ENCODE data around the gene SCGB2B2.
"Not testable (repeated sequence)": the region's sequence is repeated elsewhere in the genome, so short reads cannot be mapped to it uniquely, and the experiment has no call there.

Gene SCGB2B2

DNA sequence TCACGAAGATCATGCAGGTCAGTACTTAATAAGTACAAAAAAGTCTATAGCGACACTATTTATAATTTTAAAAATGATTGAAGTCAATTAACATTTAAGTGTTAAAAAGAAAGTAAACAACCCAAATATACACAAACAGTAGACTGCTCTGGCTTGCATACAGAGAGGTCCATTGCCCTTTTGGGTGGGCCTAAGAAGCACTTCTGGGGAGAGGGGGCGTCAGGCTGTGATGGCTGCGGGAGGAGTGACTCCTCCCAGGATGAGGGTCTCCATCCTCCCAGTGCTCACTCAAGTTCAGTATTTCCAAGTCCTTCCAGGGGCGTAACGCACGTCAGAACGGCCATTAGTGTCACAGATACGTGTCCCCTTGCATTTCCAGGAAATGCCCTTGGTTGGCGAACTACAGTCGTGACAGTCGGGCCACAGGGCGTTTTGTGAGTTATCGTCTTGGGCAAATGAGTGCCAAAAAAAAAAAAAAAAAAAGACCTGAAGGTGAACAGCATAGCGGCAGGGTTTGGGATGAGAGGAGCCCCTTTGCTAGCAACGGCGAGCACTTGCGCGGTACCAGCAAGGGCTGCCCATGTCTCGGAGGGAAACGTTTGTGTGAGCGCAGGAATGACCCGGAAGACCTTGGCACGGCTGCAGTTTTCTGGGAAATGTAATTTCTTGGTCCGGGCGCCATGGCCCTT is at the start of gene SCGB2B2:
Gene SCGB2B2 (minus strand): TSS at position 463 of the 689 bp plus-strand sequence. CDS start 82,596 bp downstream, outside the sequence.
- peak; percentile 93 for DNase-seq (ENCODE audit: low spot score)

DNA sequence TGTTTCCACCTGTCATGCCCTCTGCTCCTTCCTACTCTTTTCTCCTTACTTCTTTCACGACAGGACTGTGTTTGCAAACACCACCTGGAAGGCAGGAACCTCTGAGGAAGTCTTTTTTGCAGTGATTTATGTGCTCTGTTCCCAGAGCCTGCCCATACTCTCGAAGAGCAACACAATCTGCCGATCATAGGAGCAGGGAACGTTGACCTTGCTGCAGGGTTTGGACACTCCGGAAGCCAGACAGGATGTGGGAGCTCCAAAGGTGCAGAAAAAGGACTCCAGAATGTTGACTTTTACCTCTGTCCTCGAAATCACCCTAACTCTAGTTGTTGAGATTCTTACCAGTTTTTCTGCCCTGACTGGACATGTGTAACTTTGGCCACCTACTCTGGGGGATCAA is 48.4 kb upstream of the SCGB2B2 start:
- no peak for DNase-seq (ENCODE audit: low spot score)

GRCh38 chr19:34722353-34722752 is 45.4 kb upstream of the SCGB2B2 start:
- DNase-seq (ENCODE audit: low spot score) = no peak

- no peak for DNase-seq (ENCODE audit: low spot score)
Measured at GRCh38 chr19:34715357-34715756, 38.4 kb upstream of the SCGB2B2 start.

DNA sequence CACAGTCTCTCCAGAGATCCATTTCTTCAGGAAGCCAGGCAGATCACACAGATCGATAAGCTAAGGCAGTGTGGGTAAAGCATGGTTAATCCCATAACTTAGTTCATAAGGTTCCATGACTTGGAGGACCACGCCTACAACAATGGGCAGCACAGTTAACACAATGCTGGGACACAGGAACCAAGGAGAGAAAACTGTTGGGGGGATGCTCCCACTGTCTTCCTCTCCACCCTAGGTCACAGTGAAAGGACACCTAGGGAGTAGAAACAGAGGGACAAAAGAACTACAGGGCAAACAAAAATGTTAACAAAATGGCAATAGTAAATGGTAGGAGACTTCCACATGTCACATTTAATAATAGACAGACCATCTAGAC is 36.3 kb upstream of the SCGB2B2 start:
- DNase-seq (ENCODE audit: low spot score) = no peak

DNA sequence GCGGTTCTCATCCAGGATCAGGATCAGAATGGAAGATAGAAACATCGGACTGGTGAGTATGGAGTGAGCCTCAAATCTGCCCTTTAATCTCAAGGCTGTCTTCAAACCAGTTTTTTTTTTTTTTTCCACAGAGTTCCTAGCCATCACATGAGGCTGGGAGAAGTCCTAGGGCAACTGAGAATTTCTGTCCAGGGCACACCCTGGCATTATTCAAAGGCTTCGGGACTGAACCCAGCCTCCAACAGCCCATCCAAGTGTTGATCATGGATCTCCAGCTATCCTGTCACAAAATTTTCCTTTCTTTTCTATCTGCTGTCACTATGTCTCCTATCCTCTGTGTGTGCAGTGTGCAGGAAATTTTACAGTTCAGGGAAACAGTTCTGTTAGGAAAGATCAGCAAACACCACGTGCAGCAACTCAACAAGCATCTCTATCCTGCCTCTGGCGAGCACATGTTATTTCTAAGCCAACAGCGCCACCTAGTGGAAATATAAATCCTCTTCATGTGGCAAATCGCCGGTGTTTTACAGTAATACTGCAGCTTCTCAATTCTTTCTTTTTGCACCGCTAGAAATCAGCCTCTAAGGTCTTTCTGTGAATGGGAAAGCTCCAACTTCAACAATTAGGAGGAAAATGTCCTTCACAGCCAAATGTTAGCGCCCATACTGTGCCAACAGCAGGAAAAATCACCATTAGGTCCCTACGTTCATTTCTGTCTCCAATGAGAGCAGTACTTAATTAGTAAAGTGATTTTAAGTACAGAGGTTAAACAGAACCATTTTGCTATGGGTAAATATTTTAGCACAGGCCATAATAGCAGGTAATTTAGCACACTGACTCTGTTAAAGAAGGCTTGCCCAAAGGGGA is 35.7 kb upstream of the SCGB2B2 start:
- peak; percentile 83 for DNase-seq (ENCODE audit: low spot score)

DNA sequence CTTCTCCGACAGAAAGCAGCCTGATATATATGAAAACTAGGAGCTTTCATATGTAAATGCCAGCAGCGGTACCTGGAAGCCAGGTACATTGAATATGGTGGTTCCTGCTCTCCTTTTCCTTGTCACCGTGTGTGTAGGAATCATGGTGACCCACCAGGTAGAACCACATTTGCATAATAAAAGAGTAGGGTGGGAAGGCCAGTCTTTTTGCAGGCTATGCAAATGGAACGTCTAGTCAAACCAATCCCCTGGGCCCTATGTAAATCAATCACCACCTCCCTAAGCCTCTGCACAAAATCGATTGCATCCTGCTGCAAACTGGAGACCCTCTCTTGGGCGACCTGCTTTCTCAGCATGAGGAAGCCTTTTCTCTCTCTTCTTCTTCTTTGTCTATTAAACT is 34.9 kb upstream of the SCGB2B2 start:
- no peak for DNase-seq (ENCODE audit: low spot score)

GRCh38 chr19:34707661-34708060 is 30.7 kb upstream of the SCGB2B2 start:
- no peak for DNase-seq (ENCODE audit: low spot score)

DNA sequence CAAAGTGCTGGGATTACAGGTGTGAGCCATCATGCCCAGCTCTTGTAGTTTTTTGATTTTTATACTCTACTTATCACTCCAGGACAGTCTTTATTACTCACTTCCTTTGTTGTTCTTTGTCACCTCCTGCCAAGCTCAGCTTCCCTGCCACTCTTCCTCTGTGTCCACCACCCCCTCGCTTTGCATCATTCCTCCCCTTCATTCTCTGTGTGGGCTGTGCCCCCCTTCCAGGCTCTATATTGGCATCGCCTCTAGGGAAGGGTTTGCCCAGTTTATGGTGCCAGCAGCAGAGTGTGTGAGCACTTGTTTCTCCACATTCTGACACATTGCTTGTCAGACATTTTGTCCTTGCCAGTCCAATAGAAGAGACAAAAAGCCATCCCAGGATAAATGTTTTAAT is 15.6 kb upstream of the SCGB2B2 start:
- no peak for DNase-seq (ENCODE audit: low spot score)

GRCh38 chr19:34690372-34690771 is 13.4 kb upstream of the SCGB2B2 start:
- DNase-seq (ENCODE audit: low spot score) = no peak

DNA sequence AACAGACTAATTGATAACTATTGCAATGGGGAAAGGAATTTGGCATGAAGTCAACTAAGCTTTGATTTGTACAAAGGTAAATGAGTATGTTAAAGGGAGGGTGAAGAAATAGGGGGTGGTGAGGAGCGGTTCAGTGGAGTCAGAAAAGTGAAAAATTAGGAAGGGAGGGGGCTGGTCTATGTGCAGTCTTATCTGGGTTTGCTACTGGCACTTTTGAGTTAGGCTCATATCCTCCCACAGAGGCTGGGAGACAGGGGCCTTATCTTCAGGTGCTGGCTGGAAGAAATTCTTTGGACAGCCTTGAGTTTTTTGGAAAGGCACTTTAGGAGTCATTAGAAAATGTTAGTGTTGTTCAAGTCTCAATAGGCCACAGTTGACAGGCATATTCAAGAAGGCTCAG is 11.6 kb upstream of the SCGB2B2 start:
- no peak for DNase-seq (ENCODE audit: low spot score)

DNA sequence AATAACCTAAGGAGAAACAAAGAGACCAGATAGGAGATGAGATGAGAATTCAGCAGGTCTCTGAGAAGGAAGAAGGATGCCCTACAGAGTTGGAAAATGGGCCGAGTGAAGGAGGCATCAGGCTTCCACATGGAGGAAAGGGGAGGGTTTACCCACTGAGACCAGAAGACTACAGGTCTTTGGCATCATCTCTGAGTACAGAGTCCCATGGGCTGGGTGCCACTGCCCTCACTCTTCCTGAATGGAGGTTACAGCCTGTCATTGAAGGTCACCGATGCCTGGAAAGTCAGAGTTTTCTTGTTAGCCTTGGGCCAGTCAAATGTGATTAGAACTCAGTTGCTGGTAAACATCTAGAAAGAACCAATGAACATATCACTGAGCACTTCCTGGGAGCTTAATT is 10.4 kb upstream of the SCGB2B2 start:
- no peak for DNase-seq (ENCODE audit: low spot score)

DNA sequence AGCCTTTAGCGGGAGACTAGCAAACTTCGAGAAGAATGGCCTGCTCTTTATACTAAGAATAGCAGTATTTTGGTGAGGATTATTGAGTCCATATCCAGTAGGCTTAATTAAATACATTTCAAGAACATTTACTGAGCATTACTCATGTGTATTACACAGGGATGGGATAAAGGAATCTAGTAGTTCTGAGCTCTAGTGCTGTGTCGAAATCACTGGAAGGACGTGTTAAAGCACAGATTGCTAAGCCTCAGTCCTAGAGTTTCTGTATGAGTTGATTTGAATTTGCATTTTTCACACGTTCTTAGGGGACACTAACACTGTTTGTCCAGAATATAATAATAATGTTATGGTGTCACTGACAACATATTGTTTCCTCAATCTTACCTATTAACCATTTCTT is 9.5 kb upstream of the SCGB2B2 start:
- no peak for DNase-seq (ENCODE audit: low spot score)

- not testable (repeated sequence) for DNase-seq (ENCODE audit: low spot score)
Measured at GRCh38 chr19:34685266-34685665, 8.3 kb upstream of the SCGB2B2 start.

- DNase-seq (ENCODE audit: low spot score) = no peak
Measured at GRCh38 chr19:34681478-34681877, 4.5 kb upstream of the SCGB2B2 start.

DNA sequence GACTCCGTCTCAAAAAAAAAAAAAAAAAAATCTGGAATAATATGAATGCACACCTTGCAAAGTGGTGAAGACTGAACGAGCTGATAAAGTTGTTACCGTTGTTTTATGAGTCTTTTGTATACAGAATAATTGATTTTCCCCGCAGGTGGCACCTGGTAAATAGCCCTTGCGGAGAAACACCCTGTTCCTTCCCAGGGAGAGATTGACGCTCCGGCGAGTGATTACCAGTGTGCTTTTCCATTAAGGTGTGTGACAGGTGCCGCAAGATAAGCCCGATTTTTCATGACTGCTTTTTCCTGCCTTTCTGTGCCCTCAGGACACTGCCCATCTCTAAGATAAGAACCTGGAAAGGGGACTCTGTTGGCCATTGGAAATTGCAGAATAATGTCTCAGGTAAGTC is 1.5 kb upstream of the SCGB2B2 start:
- no peak for DNase-seq (ENCODE audit: low spot score)

GRCh38 chr19:34678085-34678412 is 1.1 kb upstream of the SCGB2B2 start:
- DNase-seq (ENCODE audit: low spot score) = no peak

DNA sequence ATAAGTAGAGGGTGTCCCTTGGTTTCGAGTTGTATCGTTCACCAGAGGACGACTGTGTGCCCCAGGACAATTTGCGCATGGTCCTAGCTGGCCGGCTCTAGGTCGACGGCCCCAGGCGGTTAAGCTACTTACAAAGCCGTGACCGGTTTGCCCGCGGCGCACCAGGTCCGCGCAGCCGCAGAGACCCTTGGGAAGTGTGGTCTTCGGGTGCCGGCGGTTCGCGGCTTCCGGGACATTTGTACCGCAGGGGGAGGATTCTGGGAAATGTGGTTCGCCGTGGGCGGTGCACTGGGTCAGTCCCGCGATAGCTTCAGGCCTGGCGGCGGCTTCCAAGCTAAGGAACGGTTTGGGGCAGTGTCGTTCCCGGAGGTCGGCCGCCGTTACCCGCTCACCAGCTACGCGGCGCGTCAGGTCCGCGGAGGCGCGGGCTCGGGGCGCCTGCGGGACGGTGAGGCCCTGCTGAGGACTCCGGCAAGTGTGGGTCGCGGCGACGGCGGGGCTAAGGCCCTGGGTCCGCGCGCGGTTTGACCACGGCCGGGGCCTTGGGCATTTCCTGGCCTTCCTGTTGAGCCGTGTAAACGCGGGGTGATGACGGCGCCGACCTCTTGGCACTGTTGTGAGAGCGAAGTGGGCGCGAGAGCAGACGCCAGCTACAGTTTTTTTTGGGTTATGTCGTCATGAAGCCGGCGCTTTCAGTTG is 576 bp upstream of the SCGB2B2 start, which contains the start of gene ZNF302:
Gene ZNF302 (plus strand): TSS at position 293 of the 699 bp plus-strand sequence. CDS start 1,127 bp downstream, outside the sequence.
- peak; percentile 98 for DNase-seq (ENCODE audit: low spot score)

GRCh38 chr19:34675919-34676318 is 1.0 kb downstream of the SCGB2B2 start:
- no peak for DNase-seq (ENCODE audit: low spot score)

DNA sequence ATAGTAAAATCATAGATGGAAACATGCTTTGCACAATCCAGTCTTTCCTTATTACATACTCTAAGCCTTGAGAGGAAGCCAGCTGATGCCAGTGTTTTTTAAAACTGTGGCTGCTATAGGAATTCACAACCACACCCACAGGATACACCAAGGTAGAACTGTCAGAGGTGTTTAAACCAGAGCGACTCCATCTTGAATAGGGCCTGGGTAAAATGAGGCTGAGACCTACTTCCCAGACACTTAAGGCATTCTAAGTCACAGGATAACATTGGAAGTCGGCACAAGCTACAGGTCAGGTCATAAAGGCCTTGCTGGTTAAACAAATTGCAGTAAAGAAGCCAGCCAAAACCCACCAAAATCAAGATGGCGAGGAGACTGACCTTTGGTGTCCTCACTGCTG is 1.7 kb downstream of the SCGB2B2 start:
- DNase-seq (ENCODE audit: low spot score) = no peak

GRCh38 chr19:34673590-34673989 is 3.4 kb downstream of the SCGB2B2 start:
- no peak for DNase-seq (ENCODE audit: low spot score)

- no peak for DNase-seq (ENCODE audit: low spot score)
Measured at GRCh38 chr19:34671972-34672371, 5.0 kb downstream of the SCGB2B2 start.

DNA sequence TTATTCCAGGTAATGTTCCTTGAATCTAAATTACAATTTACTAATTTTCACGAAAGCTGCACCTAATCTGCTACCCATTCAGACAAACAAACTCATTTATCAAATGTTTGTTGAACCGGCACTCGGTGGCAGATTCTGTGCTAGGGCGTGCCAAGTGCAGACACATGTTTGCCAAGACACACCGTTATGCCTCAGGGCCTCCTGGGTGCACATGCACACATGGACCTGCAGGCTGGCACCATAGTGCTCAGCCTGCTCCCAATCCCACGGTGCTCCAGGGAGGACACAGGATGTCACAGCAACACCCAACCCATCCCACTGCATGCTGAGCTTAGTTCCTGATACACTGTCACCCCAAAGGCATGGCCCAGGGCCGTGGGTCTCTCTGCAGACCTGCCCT is 7.7 kb downstream of the SCGB2B2 start:
- DNase-seq (ENCODE audit: low spot score) = no peak
